Measurements from ENCODE around the gene RPS18. TPM values are rescaled to one million over a fixed set of nuclear protein-coding genes. Genes with fewer than 3 reads are reported as not detected.

The RPS18 gene
- polyA plus RNA-seq, 1 donor: 5,002 TPM

DNA sequence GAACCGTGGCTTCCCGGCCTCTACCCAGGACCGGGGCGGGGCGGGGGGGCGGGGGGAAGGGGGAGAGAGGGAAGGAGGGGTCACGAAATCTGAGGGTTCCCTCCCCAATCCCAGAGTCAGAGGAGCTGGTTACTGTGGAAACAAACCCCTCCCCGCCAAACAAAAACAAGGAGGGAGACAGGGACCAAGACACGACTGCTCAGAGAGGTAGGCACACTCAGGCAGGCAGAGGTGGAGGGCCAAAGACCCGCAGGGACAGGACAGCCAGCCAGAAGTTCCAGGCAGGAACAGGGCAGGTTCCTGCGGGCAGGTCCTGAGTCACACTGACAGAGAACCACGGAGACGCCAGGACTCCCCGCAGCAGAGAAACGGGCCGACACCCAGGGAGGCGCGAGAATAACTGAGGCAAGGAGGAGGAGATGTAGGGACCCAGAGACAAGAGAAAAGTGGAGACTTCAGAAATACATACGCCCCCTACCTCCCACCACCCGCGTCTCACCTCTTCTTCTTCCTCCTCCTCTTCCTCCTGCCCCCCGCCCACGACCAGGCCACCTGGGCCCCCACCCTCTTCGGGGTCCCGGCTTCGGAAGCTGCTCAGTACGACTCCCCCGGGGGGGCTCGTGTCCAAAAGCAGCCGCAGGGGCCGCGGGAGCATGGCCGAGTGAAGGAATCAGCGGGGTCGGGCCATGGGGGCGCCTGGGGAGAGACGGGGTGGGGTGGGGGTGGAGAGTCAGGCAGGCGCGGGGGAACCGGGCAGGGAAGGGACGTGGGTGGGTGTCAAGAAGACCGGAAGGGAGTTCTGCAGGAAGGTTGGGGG is 26.3 kb downstream of the RPS18 start:
- no peaks in the 10 kb centered on the region for H3K4me1 ChIP-seq (ENCODE audit: control insufficient read depth, insufficient read depth, low read length)
- H3K27ac ChIP-seq (ENCODE audit: low read length): peak overlapping the region; percentile 98
- peaks cover 38% of the 10 kb centered on the region for H3K36me3 ChIP-seq (ENCODE audit: control insufficient read depth, insufficient read depth, low read length)
- no CpG with 5 or more reads among the region's 42 CpGs for WGBS (ENCODE audit: insufficient coverage, low lambda C conversion rate)
- H3K9me3 ChIP-seq (ENCODE audit: control insufficient read depth, low read depth, low read length): no peaks in the 10 kb centered on the region
- peak; percentile 58 to 73 for DNase-seq
- H3K4me3 ChIP-seq (ENCODE audit: low read length): peak overlapping the region; percentile 87
- no peaks in the 10 kb centered on the region for H3K27me3 ChIP-seq (ENCODE audit: control insufficient read depth, insufficient read depth, low read length)

DNA sequence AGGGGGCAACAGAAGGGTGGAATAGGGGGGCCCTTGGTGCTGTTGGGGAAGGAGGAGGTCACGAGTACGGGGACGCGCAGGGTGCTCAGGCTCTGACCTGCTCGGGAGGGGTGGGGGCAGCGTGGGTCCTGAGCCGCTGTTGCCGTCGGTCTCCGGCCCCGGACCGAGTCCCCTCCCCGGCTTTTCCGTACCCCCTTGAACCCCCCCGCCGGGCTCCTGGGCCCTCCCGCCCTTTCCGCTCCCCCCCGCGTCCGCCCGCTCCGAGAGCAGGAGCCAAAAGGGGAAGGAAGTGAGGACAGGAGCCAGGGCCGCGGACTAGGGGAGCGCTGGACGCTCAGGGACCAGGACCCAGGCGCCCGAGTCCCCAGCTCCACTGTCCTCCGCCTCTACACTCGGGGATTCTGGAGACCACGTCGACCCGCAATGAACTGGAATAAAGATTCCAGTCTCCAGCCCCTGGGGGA is 26.9 kb downstream of the RPS18 start, which contains the start of gene RGL2:
Gene RGL2 (minus strand): TSS at position 170 of the 464 bp plus-strand sequence. CDS start 332 bp downstream, outside the sequence.
- peak within 1 kb of the TSS; percentile 87 for H3K4me3 ChIP-seq (ENCODE audit: low read length)
- H3K36me3 ChIP-seq (ENCODE audit: control insufficient read depth, insufficient read depth, low read length): peaks cover 37% of the 10 kb centered on the region
- no CpG with 5 or more reads among the region's 34 CpGs for WGBS (ENCODE audit: insufficient coverage, low lambda C conversion rate)
- H3K27ac ChIP-seq (ENCODE audit: low read length): peak within 1 kb of the TSS; percentile 98
- H3K4me1 ChIP-seq (ENCODE audit: control insufficient read depth, insufficient read depth, low read length): no peaks in the 10 kb centered on the region
- no peaks in the 10 kb centered on the region for H3K9me3 ChIP-seq (ENCODE audit: control insufficient read depth, low read depth, low read length)
- no peaks in the 10 kb centered on the region for H3K27me3 ChIP-seq (ENCODE audit: control insufficient read depth, insufficient read depth, low read length)
- no peak for DNase-seq

DNA sequence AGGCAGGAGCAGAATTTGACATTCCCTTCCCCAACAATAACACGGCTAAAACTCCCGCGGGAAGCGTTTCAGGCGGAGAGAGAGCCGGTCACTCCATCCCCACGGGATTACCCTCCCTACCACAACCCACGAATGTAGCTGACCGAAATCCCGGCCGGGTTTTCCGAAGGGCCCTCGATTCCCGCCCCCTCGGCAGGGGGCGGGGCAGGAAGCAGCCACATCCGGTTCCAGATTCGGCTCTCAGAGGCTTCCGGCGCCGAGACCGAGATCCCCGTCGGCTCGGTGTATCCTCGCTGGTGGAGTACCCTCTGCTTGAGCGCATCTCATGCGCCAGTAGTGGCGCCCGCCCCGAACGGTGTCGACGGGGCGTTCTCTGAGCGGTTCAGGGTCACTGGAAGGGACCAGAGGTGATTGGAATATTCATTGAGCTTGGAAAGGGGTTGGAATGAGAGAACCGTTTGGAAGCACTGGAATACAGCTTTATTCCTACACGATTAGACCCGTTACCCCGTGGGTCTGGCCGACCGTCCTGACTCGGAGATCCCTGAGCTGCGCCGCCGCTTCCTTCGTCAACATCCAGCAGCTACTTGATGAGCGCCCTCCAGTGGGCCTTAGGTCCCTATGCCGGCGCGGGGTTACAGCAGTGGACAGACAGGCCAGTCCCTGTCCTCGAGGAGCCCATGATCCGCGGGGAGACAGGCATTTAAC is 27.5 kb downstream of the RPS18 start:
- H3K4me3 ChIP-seq (ENCODE audit: low read length): peak overlapping the region; percentile 87
- no CpG with 5 or more reads among the region's 54 CpGs for WGBS (ENCODE audit: insufficient coverage, low lambda C conversion rate)
- H3K36me3 ChIP-seq (ENCODE audit: control insufficient read depth, insufficient read depth, low read length): peaks cover 40% of the 10 kb centered on the region
- no peaks in the 10 kb centered on the region for H3K4me1 ChIP-seq (ENCODE audit: control insufficient read depth, insufficient read depth, low read length)
- peak overlapping the region; percentile 98 for H3K27ac ChIP-seq (ENCODE audit: low read length)
- peak; percentile 88 to 92 for DNase-seq
- H3K9me3 ChIP-seq (ENCODE audit: control insufficient read depth, low read depth, low read length): no peaks in the 10 kb centered on the region
- no peaks in the 10 kb centered on the region for H3K27me3 ChIP-seq (ENCODE audit: control insufficient read depth, insufficient read depth, low read length)

DNA sequence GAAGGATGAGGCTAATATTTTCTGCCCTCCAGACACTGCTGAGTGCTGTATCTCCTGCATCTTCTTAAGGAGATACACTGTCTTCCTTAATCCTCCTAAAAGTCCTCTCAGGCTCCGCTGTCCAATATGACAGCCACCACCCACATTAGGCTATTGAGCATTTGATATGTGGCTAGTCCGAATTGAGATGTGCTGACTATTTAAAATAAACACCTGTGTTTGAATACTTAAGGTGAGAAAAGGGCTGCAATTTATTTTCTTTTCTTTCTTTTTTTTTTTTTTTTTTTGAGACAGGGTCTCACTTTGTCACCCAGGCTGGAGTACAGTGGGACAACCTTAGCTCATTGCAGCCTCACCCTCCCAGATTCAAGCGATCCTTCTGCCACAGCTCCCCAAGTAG is 30.0 kb downstream of the RPS18 start:
- Histone ChIP-seq H3K4me1 (ENCODE audit: control insufficient read depth, insufficient read depth, low read length) (no peaks in the 10 kb centered on the region), H3K4me3 (ENCODE audit: low read length) (no peak overlapping the region), H3K27me3 (ENCODE audit: control insufficient read depth, insufficient read depth, low read length) (no peaks in the 10 kb centered on the region), H3K9me3 (ENCODE audit: control insufficient read depth, low read depth, low read length) (no peaks in the 10 kb centered on the region), H3K27ac (ENCODE audit: low read length) (no peak overlapping the region), H3K36me3 (ENCODE audit: control insufficient read depth, insufficient read depth, low read length) (peaks cover 33% of the 10 kb centered on the region)
- no peak for DNase-seq
- 100% methylated on average over 1 of the region's 3 CpGs for WGBS (ENCODE audit: insufficient coverage, low lambda C conversion rate)

DNA sequence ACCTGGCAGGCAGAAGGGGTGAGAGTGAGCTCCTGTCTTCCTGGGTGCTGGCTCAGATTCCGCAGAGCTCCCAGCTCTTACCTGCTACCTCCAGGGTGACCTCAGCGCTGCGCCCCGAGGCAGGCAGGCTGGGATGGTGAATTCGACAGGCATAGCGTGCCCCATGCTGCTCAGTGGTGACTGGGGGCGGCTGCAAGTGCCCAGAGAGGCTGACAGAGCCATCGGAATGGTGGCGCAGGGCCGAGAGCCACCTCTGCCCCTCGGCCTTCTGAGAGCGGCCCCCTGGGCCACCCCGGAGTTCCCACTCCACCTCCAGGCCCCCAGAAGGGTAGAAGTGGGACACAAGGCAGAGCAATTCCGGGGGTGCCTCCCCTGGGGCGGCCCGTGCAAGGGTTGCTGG is 32.3 kb downstream of the RPS18 start:
- no CpG with 5 or more reads among the region's 16 CpGs for WGBS (ENCODE audit: insufficient coverage, low lambda C conversion rate)
- Histone ChIP-seq H3K4me3 (ENCODE audit: low read length) (no peak overlapping the region), H3K36me3 (ENCODE audit: control insufficient read depth, insufficient read depth, low read length) (peaks cover 35% of the 10 kb centered on the region), H3K27ac (ENCODE audit: low read length) (no peak overlapping the region), H3K27me3 (ENCODE audit: control insufficient read depth, insufficient read depth, low read length) (no peaks in the 10 kb centered on the region), H3K9me3 (ENCODE audit: control insufficient read depth, low read depth, low read length) (no peaks in the 10 kb centered on the region), H3K4me1 (ENCODE audit: control insufficient read depth, insufficient read depth, low read length) (no peaks in the 10 kb centered on the region)
- DNase-seq: no peak

DNA sequence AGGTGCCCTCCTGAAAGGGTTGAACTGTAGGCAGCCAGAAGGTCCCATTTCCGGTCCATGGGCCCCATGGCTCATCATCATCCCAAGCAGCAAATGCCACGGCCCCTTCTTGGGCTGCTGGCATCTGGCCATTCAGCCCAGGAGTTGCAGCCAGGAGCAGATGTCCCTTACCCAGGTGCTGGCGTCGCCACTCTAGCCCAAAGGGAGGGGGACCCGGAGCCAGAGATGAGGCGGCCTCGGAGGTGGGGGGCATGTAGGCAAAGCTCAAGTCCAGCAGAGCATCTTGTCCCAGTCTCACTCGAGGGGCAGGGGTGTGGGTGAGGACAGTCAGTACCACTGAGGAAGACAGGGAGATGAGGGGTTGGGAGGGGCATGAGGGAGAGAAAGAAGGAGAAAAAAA is 33.2 kb downstream of the RPS18 start:
- Histone ChIP-seq H3K9me3 (ENCODE audit: control insufficient read depth, low read depth, low read length) (no peaks in the 10 kb centered on the region), H3K27me3 (ENCODE audit: control insufficient read depth, insufficient read depth, low read length) (no peaks in the 10 kb centered on the region), H3K36me3 (ENCODE audit: control insufficient read depth, insufficient read depth, low read length) (peaks cover 39% of the 10 kb centered on the region), H3K4me3 (ENCODE audit: low read length) (no peak overlapping the region), H3K27ac (ENCODE audit: low read length) (no peak overlapping the region), H3K4me1 (ENCODE audit: control insufficient read depth, insufficient read depth, low read length) (no peaks in the 10 kb centered on the region)
- DNase-seq: no peak
- WGBS (ENCODE audit: insufficient coverage, low lambda C conversion rate): no CpG with 5 or more reads among the region's 8 CpGs

DNA sequence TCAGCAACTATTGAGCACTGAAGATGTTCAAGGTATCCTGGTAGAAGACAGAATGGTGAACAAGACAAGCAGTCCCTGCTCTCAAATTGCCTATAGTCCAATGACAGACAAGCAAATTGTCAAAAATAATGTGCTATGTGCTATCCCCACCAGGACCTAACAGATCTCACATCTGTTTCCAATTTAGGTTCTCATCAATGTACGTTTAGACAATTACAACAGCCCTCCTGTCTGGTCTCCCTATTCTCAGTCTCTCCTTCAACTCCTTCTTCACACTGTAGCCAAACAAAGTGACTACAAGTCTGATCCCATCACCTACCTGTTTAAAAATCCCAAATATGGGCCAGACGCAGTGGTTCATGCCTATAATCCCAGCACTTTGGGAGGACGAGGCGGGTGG is 34.5 kb downstream of the RPS18 start:
- Histone ChIP-seq H3K27me3 (ENCODE audit: control insufficient read depth, insufficient read depth, low read length) (no peaks in the 10 kb centered on the region), H3K9me3 (ENCODE audit: control insufficient read depth, low read depth, low read length) (no peaks in the 10 kb centered on the region), H3K4me3 (ENCODE audit: low read length) (no peak overlapping the region), H3K36me3 (ENCODE audit: control insufficient read depth, insufficient read depth, low read length) (peaks cover 48% of the 10 kb centered on the region), H3K27ac (ENCODE audit: low read length) (no peak overlapping the region), H3K4me1 (ENCODE audit: control insufficient read depth, insufficient read depth, low read length) (no peaks in the 10 kb centered on the region)
- no peak for DNase-seq
- WGBS (ENCODE audit: insufficient coverage, low lambda C conversion rate): no CpG with 5 or more reads among the region's 4 CpGs

DNA sequence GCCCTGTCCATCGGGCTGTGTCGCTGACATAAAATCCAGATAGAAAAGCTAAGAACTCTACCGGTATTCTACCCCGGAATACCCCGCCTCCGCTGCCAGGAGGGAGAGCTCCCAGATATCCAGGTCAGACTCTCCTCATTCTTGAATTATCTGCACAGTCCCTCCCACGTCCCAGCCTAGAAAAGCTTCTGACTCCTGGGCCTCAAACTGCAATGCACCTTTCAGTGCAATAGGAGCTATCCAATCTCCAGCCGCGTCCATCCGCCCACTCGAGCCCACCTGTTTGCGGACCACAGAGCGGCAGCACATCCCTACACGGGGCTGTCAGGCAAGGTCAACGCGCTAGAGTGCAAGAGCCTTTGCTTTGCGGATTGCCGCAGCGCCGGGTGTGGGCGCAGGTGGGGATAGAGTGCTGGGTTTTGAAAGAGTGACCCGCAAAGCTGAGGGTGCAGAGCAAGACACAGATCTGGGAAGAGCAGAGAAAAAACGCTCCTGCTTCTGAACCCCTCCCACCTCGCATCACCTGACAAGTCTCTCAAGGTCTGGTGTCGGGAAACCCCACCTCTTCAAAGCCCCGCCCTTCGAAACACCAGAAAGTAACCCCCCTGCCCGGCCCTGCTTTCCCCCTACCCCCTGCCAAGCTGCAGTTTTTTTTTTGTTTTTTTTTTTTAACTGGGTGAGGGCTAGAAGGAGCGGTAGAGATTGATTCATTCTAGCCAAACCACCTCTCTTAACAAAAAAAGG is 40.7 kb downstream of the RPS18 start:
- peak overlapping the region; percentile 92 for H3K4me3 ChIP-seq (ENCODE audit: low read length)
- peaks cover 27% of the 10 kb centered on the region for H3K4me1 ChIP-seq (ENCODE audit: control insufficient read depth, insufficient read depth, low read length)
- H3K9me3 ChIP-seq (ENCODE audit: control insufficient read depth, low read depth, low read length): no peaks in the 10 kb centered on the region
- no CpG with 5 or more reads among the region's 29 CpGs for WGBS (ENCODE audit: insufficient coverage, low lambda C conversion rate)
- H3K36me3 ChIP-seq (ENCODE audit: control insufficient read depth, insufficient read depth, low read length): peaks cover 27% of the 10 kb centered on the region
- H3K27ac ChIP-seq (ENCODE audit: low read length): peak overlapping the region; percentile 96
- H3K27me3 ChIP-seq (ENCODE audit: control insufficient read depth, insufficient read depth, low read length): no peaks in the 10 kb centered on the region
- DNase-seq: peak; percentile 83 to 90

DNA sequence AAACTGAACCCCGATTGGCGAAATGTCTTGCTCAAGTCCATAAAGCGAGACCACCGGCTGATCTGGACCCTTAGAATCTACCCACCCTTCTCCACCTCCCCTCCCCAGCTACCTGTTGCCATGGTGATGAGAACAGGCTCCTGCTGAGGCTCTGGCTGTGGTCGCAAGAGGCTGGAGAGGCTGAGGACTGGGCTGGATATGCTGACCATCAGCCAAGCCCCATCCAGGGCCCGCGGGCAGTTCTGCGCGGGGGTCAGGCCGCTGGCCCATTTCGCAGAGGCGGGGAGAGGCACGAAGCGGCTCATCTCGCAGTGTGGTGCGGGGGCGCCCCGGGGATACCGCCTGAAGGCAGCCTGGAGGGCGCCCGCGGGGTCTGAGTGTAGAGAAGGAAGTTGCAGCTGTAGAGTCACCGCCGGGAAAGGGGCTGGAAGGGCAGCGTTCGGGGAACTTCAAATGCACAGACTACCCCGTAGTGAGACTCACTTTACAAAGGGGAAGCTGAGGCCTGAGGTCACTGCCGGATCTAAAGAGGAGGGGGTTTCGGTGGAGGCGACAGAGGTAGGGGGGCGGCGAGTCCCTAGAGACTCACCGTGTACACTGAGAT is 41.3 kb downstream of the RPS18 start:
- Histone ChIP-seq H3K9me3 (ENCODE audit: control insufficient read depth, low read depth, low read length) (no peaks in the 10 kb centered on the region), H3K36me3 (ENCODE audit: control insufficient read depth, insufficient read depth, low read length) (peaks cover 27% of the 10 kb centered on the region), H3K4me1 (ENCODE audit: control insufficient read depth, insufficient read depth, low read length) (peaks cover 28% of the 10 kb centered on the region), H3K27ac (ENCODE audit: low read length) (peak overlapping the region; percentile 96), H3K27me3 (ENCODE audit: control insufficient read depth, insufficient read depth, low read length) (no peaks in the 10 kb centered on the region), H3K4me3 (ENCODE audit: low read length) (peak overlapping the region; percentile 92)
- WGBS (ENCODE audit: insufficient coverage, low lambda C conversion rate): no CpG with 5 or more reads among the region's 33 CpGs
- DNase-seq: peak; percentile 37 to 72
